Subcutaneous abdominal adipose tissue (tissue), 5 donors: Measurements from ENCODE around the gene SLC26A5.
"Not testable (repeated sequence)": the region's sequence is repeated elsewhere in the genome, so short reads cannot be mapped to it uniquely, and the experiment has no call there.

Experiments
- H3K27ac ChIP-seq: one replicate; pipeline ENCODE4 v1.7.0; 2013; ENCODE audit warnings: low read depth, mild to moderate bottlenecking, inconsistent platforms, low read length, moderate library complexity
- H3K27me3 ChIP-seq, 5 donors: one replicate each; pipeline ENCODE4 v1.7.0; 2013; ENCODE audit warnings: low read length in 5 of 5, inconsistent platforms in 1 of 5; ENCODE audit not compliant: control insufficient read depth in 5 of 5, insufficient read depth in 4 of 5
- H3K36me3 ChIP-seq, 5 donors: one replicate each; pipeline ENCODE4 v1.7.0; 2013; ENCODE audit warnings: low read length in 5 of 5; ENCODE audit not compliant: control insufficient read depth in 5 of 5, insufficient read depth in 5 of 5
- H3K4me1 ChIP-seq, 5 donors: one replicate each; pipeline ENCODE4 v1.7.0; 2013; ENCODE audit warnings: low read length in 5 of 5, mild to moderate bottlenecking in 3 of 5, moderate library complexity in 1 of 5; ENCODE audit not compliant: control insufficient read depth in 5 of 5, insufficient read depth in 5 of 5
- H3K4me3 ChIP-seq, 5 donors: one replicate each; pipeline ENCODE4 v1.7.0; 2013; ENCODE audit warnings: low read length in 5 of 5, low read depth in 1 of 5
- H3K9ac ChIP-seq, 5 donors: one replicate each; pipeline ENCODE4 v1.7.0; 2013; ENCODE audit warnings: low read length in 5 of 5, mild to moderate bottlenecking in 4 of 5, moderate library complexity in 3 of 5
- H3K9me3 ChIP-seq, 5 donors: one replicate each; pipeline ENCODE4 v1.7.0; 2013; ENCODE audit warnings: low read length in 5 of 5; ENCODE audit not compliant: control insufficient read depth in 5 of 5
- donor health status: healthy.
- donor health status: healthy.
- donor health status: healthy.
- donor health status: healthy.
- donor health status: healthy.

Gene SLC26A5

GRCh38 chr7:103446049-103446520 is at the start of gene SLC26A5:
TSS of gene SLC26A5 (minus strand) at chr7:103446207. CDS start at chr7:103421514, 24,693 bp downstream.
- H3K9ac ChIP-seq = peak within 1 kb of the TSS in 1 of 5 donors; percentile 61
- no peak within 1 kb of the TSS for H3K27ac ChIP-seq
- no peaks in the 10 kb centered on the region for H3K36me3 ChIP-seq
- H3K9me3 ChIP-seq = no peaks in the 10 kb centered on the region
- H3K4me3 ChIP-seq = peak within 1 kb of the TSS; percentile 55 to 68 (median 61)
- H3K27me3 ChIP-seq = peaks cover 0 to 21% (median 13%) of the 10 kb centered on the region in 5 donors
- peaks cover 0 to 19% (median 14%) of the 10 kb centered on the region in 5 donors for H3K4me1 ChIP-seq

GRCh38 chr7:103487419-103487818 is 41.4 kb upstream of the SLC26A5 start:
- Histone ChIP-seq H3K4me3 (no peak overlapping the region), H3K9me3 (no peaks in the 10 kb centered on the region), H3K4me1 (no peaks in the 10 kb centered on the region), H3K9ac (no peak overlapping the region), H3K27ac (no peak overlapping the region), H3K36me3 (no peaks in the 10 kb centered on the region), H3K27me3 (peaks cover 0 to 3% (median 0%) of the 10 kb centered on the region in 5 donors)

- not testable (repeated sequence) for H3K4me3 ChIP-seq, H3K9me3 ChIP-seq, H3K27me3 ChIP-seq, H3K27ac ChIP-seq, H3K4me1 ChIP-seq, H3K36me3 ChIP-seq, H3K9ac ChIP-seq
These were observed 40.9 kb upstream of the SLC26A5 start for GRCh38 chr7:103486873-103487272.

- Histone ChIP-seq H3K36me3 (no peaks in the 10 kb centered on the region), H3K9ac (no peak overlapping the region), H3K27ac (no peak overlapping the region), H3K27me3 (peaks cover 0 to 3% (median 0%) of the 10 kb centered on the region in 5 donors), H3K9me3 (no peaks in the 10 kb centered on the region), H3K4me1 (no peaks in the 10 kb centered on the region), H3K4me3 (no peak overlapping the region)
These were observed 34.8 kb upstream of the SLC26A5 start for GRCh38 chr7:103480771-103481170.

GRCh38 chr7:103474956-103475355 is 28.9 kb upstream of the SLC26A5 start:
- no peaks in the 10 kb centered on the region for H3K4me1 ChIP-seq
- H3K27ac ChIP-seq = no peak overlapping the region
- H3K36me3 ChIP-seq = no peaks in the 10 kb centered on the region
- H3K9me3 ChIP-seq = no peaks in the 10 kb centered on the region
- no peak overlapping the region for H3K4me3 ChIP-seq
- no peaks in the 10 kb centered on the region for H3K27me3 ChIP-seq
- H3K9ac ChIP-seq = no peak overlapping the region

GRCh38 chr7:103469095-103469948 is 23.3 kb upstream of the SLC26A5 start:
- H3K36me3 ChIP-seq = no peaks in the 10 kb centered on the region
- no peaks in the 10 kb centered on the region for H3K4me1 ChIP-seq
- H3K9me3 ChIP-seq = no peaks in the 10 kb centered on the region
- no peak overlapping the region for H3K27ac ChIP-seq
- H3K9ac ChIP-seq = no peak overlapping the region
- no peak overlapping the region for H3K4me3 ChIP-seq
- no peaks in the 10 kb centered on the region for H3K27me3 ChIP-seq

GRCh38 chr7:103466814-103467213 is 20.8 kb upstream of the SLC26A5 start:
- no peak overlapping the region for H3K9ac ChIP-seq
- no peak overlapping the region for H3K27ac ChIP-seq
- H3K4me3 ChIP-seq = no peak overlapping the region
- no peaks in the 10 kb centered on the region for H3K4me1 ChIP-seq
- H3K9me3 ChIP-seq = no peaks in the 10 kb centered on the region
- H3K36me3 ChIP-seq = no peaks in the 10 kb centered on the region
- H3K27me3 ChIP-seq = no peaks in the 10 kb centered on the region

- Histone ChIP-seq H3K4me1 (no peaks in the 10 kb centered on the region), H3K4me3 (no peak overlapping the region)
These were observed 16.4 kb upstream of the SLC26A5 start for GRCh38 chr7:103462358-103462757.

GRCh38 chr7:103447073-103447960 is 1.3 kb upstream of the SLC26A5 start:
- no peaks in the 10 kb centered on the region for H3K9me3 ChIP-seq
- H3K36me3 ChIP-seq = no peaks in the 10 kb centered on the region
- H3K27ac ChIP-seq = no peak overlapping the region
- H3K4me1 ChIP-seq = peaks cover 0 to 19% (median 14%) of the 10 kb centered on the region in 5 donors
- no peak overlapping the region for H3K9ac ChIP-seq
- no peak overlapping the region for H3K4me3 ChIP-seq
- H3K27me3 ChIP-seq = peaks cover 0 to 21% (median 13%) of the 10 kb centered on the region in 5 donors

More at GRCh38 chr7:103462358-103462757, 16.4 kb upstream of the SLC26A5 start:
- Histone ChIP-seq H3K9me3 (peaks cover 0 to 2% (median 0%) of the 10 kb centered on the region in 5 donors), H3K36me3 (no peaks in the 10 kb centered on the region), H3K27ac (no peak overlapping the region), H3K9ac (no peak overlapping the region), H3K27me3 (no peaks in the 10 kb centered on the region)
